Psoas muscle (tissue), 8 donors: ENCODE data around the gene TFAP2C. TPM values are rescaled to one million over a fixed set of nuclear protein-coding genes. Genes with fewer than 3 reads are reported as not detected.

Experiments
- ATAC-seq, 4 donors: fragments of 200-7000 bp; cut with Tn5 transposase; one replicate each; pipeline ENCODE4 v1.9.1; 2020; ENCODE audit warnings: moderate library complexity in 3 of 4, mild to moderate bottlenecking in 2 of 4
- DNase-seq, 2 donors: peaks; one replicate each; pipeline ENCODE4 v3.0.0-alpha.2; 2020
- H3K27ac ChIP-seq: fragments of 200-600 bp; one replicate; pipeline ENCODE4 v1.8.0; 2022
- H3K27me3 ChIP-seq, 3 donors: fragments of 200-600 bp in 1 of 3; one replicate each; pipeline versions ENCODE4 v1.6.1 to v1.8.0; 2013 to 2022; ENCODE audit warnings: low read length in 2 of 3, mild to moderate bottlenecking in 2 of 3, moderate library complexity in 1 of 3; ENCODE audit not compliant: insufficient read depth in 3 of 3
- H3K36me3 ChIP-seq, 2 donors: fragments of 200-600 bp in 1 of 2; one replicate each; pipeline versions ENCODE4 v1.6.1 to v1.8.0; 2013 to 2022; ENCODE audit warnings: low read depth in 1 of 2, mild to moderate bottlenecking in 1 of 2, moderate library complexity in 1 of 2; ENCODE audit not compliant: insufficient read depth in 1 of 2
- H3K4me1 ChIP-seq: fragments of 200-600 bp; one replicate; pipeline ENCODE4 v1.8.0; 2022
- H3K4me3 ChIP-seq: fragments of 200-600 bp; one replicate; pipeline ENCODE4 v1.8.0; 2022; ENCODE audit warnings: mild to moderate bottlenecking
- H3K9me3 ChIP-seq: fragments of 200-600 bp; one replicate; pipeline ENCODE4 v1.8.0; 2022
- CTCF ChIP-seq: fragments of 200-600 bp; IDR thresholded peaks from one replicate; pipeline ENCODE4 v1.8.0; 2022; ENCODE audit warnings: antibody characterized with exemption
- WGBS, 3 donors: extraction: QIAGEN DNeasy Blood & Tissue Kit; methylation state at CpG; one replicate each; pipeline versions ENCODE4 v1.1.6 to v1.1.7; 2013; 5-methylcytosine and 5-hydroxymethylcytosine counted together
- intact Hi-C, 2 donors: fragments of 100-400 bp; cut with DNase I; formaldehyde crosslinking; loops; one replicate each; pipeline versions ENCODE4 v1.11.0 to v1.14.2; 2022
- polyA plus RNA-seq, 3 donors: library from polyadenylated mRNA; stranded (reverse); fragments of 200-250 nt; gene quantifications; one replicate each; pipeline ENCODE4 v1.2.3, GENCODE V29; 2013
- total RNA-seq, 4 donors: library from RNA; stranded (reverse); fragmentation: NEBNext Ultra II Directional in 2 of 4; extraction: Animal tissue kit (Norgen Biotek cat#: 25700) in 2 of 4; gene quantifications; one replicate each; pipeline versions ENCODE4 v1.2.1 to v1.2.4, GENCODE V29; 2021 to 2023
- donor health status: healthy with polysubstance abuse.
- donor health status: DM: no; HTN: no; CAD: no; lungs with moderate emphysema.
- donor health status: Bipolar disorder and iron deficiency.
- donor health status: healthy.
- donor health status: DM: yes; HTN: yes; CAD: no.
- donor health status: DM: no; HTN: no; CAD: no.
- donor health status: DM: no; HTN: no; CAD: no.
- donor health status: DM: yes; HTN: yes; CAD: no.

TFAP2C gene
- total and polyA plus RNA-seq, 7 donors = 0.03 to 0.04 TPM; not detected in 5

GRCh38 chr20:56605261-56605996, 23.7 kb upstream of the TFAP2C start:
- no peak for ATAC-seq
- no peak for TF ChIP-seq CTCF

GRCh38 chr20:56606174-56606945, 22.7 kb upstream of the TFAP2C start:
- H3K27me3 ChIP-seq = no peaks in the 10 kb centered on the region
- no peak for TF ChIP-seq CTCF
- no peaks in the 10 kb centered on the region for H3K36me3 ChIP-seq
- H3K4me3 ChIP-seq = no peak overlapping the region
- no peaks in the 10 kb centered on the region for H3K9me3 ChIP-seq
- no peak for DNase-seq
- no peaks in the 10 kb centered on the region for H3K4me1 ChIP-seq
- WGBS, 3 donors = 83 to 93% (median 84%) methylated on average over 8 of the region's 8 CpGs
- no peak for ATAC-seq
- intact Hi-C loops = no loop called here
- no peak overlapping the region for H3K27ac ChIP-seq

More at GRCh38 chr20:56605261-56605996, 23.7 kb upstream of the TFAP2C start:
- Histone ChIP-seq H3K9me3 (no peaks in the 10 kb centered on the region), H3K4me3 (no peak overlapping the region), H3K4me1 (no peaks in the 10 kb centered on the region), H3K27me3 (no peaks in the 10 kb centered on the region), H3K27ac (no peak overlapping the region), H3K36me3 (no peaks in the 10 kb centered on the region)
- WGBS, 3 donors = 86 to 90% (median 89%) methylated on average over 6 of the region's 6 CpGs
- intact Hi-C loops = no loop called here
- no peak for DNase-seq

GRCh38 chr20:56607061-56607704, 21.9 kb upstream of the TFAP2C start:
- Histone ChIP-seq H3K9me3 (no peaks in the 10 kb centered on the region), H3K36me3 (no peaks in the 10 kb centered on the region), H3K27ac (no peak overlapping the region), H3K4me1 (no peaks in the 10 kb centered on the region), H3K4me3 (no peak overlapping the region), H3K27me3 (no peaks in the 10 kb centered on the region)
- no peak for ATAC-seq
- DNase-seq = no peak
- TF ChIP-seq CTCF = no peak
- WGBS, 3 donors = 83 to 87% (median 84%) methylated on average over 11 of the region's 11 CpGs
- intact Hi-C loops = no loop called here

- 84 to 88% (median 84%) methylated on average over 3 of the region's 3 CpGs for WGBS, 3 donors
Observed at GRCh38 chr20:56608376-56608775, 20.7 kb upstream of the TFAP2C start.

More at GRCh38 chr20:56608376-56608775, 20.7 kb upstream of the TFAP2C start:
- H3K4me1 ChIP-seq = no peaks in the 10 kb centered on the region
- no peak overlapping the region for H3K27ac ChIP-seq
- no peak overlapping the region for H3K4me3 ChIP-seq
- ATAC-seq = no peak
- no peaks in the 10 kb centered on the region for H3K36me3 ChIP-seq
- H3K27me3 ChIP-seq = no peaks in the 10 kb centered on the region
- no peak for TF ChIP-seq CTCF
- no peaks in the 10 kb centered on the region for H3K9me3 ChIP-seq
- intact Hi-C loops = no loop called here
- DNase-seq = no peak
